ENCODE data around the gene CDKAL1.

DNA sequence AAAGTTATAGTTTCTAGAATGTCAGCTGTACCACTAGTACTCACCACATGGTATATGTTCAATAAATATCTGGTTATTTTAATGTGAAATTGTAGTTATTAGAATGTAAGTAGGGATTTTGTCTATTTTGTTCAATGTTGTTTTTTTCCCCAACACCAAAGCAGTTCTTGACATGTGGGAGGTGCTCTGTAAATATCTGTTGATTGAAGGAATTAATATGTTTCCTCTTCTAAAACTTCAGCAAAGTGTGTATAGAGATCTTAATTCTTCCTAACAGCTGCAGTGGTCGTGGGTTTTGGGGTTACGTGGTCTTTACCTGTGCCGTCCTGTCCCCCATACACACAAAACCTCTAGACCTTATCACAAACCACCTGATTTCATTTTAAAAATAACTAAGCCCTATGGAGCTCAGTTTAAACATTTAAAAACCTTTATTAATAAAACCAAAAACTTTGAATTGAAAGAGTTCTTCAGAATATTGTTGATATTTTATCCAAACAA is 587.4 kb downstream of the CDKAL1 start:
- TF ChIP-seq GATA2 (IDR thresholded peaks at IDR 0.05; ENCODE audit: low read depth, low read length) (no peak), GATA3 (IDR thresholded peaks at IDR 0.05; ENCODE audit: low read depth, low read length) (no peak)

All from SH-SY5Y (cell line).